ENCODE results near the gene TNK2.
"Not testable (repeated sequence)": the region's sequence is repeated elsewhere in the genome, so short reads cannot be mapped to it uniquely, and the experiment has no call there.

TNK2 gene

DNA sequence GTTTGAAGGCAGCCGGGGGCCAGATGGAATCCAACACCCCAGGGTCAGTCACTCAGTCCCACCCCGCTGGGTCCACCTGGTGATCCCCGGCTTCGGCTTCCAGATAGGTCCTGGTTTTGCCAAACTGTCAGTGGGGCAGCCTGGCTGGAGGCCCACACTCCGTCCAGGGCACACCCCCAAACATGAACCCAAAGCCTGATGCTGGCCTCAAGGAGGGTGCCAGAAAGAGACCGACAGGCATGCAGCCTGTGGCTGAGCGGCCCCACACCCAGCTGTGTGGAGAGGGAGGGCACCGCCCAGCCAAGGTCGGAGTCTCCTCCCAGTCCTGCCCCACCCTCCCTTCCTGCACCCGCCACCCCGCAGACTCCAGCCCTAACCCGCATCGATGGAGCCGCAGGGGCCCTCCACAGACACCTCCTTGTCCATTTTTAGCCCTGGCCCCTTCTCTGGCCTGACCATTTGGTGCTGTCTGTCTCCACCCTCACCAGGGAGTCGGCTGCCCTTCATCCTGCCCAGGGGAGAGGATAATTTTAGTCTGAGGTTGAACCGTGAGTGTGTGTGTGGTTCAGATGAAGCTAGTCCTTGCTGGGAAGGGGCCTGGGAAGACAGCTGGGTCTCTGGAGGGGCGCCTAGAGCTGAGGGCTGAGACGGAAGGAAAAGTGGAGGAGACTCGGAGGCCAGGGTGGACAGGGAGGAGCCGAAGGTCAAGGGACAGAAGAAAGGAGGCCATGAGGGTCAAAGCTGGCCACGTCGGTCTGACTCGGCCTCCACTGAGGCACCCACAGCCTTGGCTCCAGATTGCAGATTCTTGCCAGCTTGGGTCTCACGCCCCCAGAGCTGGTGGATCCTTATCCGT lies 23.1 kb downstream of the TNK2 start:
- no peak for DNase-seq (ENCODE audit: low read depth)

DNA sequence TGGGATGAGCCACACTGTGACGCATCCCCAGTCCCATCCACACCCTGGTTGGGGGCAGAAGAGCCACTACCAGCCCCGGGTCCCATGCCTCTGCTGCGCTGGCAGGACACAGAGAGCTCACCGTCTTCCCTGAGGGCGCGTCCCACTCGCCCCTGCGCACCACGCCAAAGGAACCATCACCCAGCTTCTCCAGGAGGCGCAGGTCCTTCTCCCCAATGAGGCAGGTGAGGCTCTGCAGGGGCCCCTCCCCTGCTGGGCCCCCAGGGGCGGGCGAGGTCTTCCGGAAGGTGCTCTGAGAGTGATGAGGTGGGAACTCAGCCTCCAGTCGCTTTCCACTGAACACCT lies 23.7 kb downstream of the TNK2 start:
- DNase-seq (ENCODE audit: low read depth): no peak

DNA sequence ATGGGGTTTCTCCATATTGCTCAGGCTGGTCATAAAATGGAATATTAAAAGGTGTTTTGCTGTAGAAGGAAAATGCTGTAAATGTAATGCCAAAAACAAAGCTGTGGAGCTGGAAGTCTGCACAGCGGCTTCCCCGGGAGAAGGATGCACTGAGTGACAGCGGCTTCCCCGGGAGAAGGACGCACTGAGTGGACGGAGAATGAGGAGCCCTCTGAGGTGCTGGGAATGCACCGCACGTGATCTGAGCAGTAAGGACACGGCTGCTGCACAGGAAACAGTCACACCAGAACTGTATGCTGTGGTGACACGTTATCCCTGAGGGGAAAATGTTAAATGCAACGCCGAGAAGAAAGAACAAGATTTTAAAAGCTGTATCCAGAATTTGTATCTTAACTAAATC lies 24.6 kb downstream of the TNK2 start:
- no peak for DNase-seq (ENCODE audit: low read depth)

DNA sequence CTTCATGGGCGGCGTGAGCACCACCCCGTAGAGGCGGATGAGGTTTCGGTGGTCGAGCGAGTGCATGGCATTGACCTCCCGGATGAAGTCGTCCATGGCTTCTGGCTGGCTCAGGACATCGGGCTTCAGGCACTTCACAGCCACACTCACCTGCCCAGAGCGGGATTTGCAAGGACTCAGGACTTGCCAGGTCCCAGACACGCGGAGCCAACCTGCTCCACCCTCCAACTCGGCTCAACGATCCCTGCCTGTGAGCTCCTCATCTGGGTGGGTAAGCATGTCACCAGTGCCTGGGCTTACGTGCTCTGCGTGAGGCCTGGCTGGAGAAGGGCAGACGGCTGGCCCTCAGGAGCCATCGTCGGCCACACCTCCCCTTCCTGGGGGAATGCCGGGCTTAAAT lies 25.2 kb downstream of the TNK2 start:
- no peak for DNase-seq (ENCODE audit: low read depth)

DNA sequence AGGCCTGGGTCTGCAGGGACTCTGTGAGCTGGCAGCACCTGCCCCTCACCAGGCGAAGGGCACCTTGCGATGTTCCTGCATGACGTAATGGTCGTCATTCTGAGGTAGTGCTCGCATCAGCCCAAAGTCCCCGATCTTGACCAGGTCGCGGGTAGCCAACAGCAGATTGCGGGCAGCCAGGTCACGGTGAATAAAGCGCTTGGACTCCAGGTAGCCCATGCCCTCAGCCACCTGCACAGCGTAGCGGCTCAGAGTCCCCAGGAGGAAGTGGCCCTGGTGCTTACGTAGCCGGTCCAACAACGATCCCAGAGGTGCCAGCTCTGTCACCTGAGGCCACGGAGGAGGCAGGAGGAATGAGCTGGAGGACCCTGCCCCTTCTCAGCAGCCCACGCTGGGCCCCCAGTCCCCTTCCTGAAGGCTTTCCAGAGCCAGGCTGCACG lies 26.3 kb downstream of the TNK2 start:
- no peak for DNase-seq (ENCODE audit: low read depth)

DNA sequence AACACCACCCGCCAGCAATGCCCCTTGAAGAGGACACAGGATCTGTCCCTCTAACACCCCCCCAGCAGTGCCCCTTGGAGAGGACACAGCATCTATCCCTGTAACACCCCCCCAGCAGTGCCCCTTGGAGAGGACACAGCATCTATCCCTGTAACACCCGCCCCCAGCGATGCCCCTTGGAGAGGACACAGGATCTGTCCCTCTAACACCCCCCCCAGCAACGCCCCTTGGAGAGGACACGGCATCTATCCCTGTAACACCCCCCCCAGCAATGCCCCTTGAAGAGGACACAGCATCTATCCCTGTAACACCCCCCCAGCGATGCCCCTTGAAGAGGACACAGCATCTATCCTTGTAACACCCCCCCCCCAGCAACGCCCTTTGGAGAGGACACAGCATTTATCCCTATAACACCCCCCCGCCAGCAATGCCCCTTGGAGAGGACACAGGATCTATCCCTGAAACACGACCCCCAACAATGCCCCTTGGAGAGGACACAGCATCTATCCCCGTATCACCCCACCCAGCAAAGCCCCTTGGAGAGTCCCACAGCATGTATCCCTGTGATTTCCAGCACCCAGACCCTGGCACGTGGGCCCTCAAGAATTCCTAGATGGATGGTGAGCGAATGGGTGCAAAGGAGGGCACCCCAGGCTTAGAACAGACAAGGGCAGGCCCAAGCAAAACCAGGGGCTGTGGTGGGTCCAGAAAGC lies 26.9 kb downstream of the TNK2 start:
- no peak for DNase-seq (ENCODE audit: low read depth)

DNA sequence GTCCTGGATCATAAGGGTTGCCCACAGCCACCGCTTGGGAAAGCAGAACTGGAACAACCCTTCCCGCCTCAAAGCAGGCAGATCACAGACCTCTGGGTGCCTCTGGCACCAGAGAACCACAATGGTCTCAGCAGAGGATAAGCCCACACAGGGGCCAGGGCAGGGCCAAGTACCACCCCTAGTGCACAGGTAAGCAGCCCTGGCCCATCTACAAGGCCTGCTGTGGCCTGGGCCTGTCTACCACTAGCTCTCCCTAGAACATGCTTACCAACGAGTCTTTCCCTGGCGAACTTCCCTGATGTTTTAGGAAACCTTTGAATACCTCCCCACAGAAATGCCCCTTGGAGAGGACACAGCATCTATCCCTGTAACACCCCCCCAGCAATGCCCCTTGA lies 28.3 kb downstream of the TNK2 start:
- no peak for DNase-seq (ENCODE audit: low read depth)

DNA sequence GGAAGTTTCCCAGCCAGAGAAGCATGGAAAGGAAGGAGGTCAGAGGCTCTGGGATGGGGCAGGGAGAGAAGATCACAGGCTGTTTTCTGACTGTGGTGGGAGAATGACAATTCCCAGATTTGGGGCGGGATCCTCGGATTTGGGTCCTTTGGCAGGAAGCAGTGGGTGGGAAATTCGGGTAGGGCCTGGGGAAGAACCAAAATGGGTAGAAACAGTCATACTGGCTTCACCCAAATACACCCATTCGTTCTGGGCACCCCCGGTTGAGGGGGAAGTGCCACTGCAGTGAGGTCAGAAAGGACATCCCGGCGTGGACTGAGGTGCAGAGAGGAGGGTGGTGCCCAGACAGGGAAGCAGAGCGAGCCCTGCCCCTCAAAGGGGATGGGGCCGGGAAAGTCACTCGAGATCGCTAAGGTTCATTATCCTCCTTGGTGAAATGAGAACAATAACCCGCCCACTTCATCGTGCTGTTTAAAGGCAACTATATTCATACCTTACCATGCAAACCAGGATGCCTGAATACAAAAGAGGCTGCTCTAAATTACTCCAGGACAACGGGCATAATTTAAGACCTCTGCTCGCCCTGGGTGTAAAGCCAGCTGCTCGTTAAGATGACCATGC lies 28.8 kb downstream of the TNK2 start:
- DNase-seq (ENCODE audit: low read depth): no peak

DNA sequence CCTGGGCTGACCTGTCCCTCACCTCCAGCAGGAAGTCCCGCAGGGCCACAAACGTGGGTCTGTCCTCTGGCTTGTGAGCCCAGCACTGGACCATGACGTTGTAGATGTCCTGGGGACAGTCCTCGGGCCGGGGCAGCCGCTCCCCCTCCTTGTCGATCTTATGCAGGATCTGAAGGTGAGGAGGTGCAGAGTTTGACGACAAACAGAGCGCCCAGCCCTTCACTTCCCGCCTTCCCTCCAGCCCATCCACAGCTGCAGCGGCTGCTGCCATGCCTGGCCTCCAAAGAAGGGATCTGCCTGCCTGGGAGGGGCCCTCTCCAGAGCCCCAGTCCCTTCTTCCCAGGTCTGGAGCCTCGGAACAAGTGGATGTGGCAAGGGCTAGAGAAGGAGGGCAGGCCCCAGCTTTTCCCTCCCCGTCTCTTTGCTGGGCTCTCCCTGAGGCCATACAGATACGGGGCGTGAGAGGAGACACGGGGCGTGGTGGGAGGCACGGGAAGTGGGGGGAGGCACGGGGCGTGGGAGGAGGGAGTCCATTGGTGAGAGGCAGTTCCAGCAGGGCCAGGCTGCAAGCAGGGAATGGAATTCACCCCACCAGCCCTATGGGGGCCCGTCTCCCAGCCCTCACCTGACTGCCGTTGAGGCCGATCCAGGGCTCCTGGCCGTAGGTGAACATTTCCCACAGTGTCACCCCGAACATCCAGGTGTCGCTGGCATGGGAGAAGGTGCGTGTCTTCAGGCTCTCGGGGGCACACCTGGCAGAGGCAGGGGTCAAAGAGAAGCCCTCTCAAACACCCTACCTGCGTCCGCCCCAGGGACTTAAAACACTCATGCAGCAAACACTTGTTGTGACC lies 29.7 kb downstream of the TNK2 start:
- no peak for DNase-seq (ENCODE audit: low read depth)

DNA sequence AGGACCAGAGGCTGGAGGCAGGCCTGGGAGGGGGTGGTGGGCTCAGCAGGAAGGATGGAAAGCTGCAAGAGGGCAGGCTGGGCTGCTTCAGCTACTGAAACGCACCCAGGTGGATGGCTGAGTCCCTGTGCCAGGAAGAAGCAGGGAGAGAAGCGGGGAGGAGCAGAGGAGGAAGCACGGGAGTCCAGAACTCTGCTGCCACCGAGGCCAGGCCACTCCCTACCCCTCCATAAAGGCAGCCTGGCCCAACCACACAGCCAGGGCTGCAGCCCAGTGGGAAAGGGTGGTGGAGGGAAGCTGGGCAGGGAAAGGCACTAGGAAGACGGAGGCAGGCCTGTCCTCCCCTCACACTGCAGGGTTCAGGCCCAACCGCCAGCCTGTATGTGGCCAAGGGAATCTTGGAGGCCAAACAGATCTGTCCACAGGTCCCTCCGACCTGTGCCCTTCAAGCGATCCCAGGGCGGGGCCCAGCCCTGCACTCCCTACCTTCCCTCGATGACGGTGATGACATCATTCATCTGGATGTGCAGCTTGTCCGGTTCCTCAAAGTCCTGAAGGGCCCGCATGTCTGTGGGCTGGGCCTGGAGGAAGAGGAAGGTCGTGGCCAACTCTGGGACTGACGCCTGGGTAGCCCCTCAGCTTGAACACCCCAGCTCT lies 30.5 kb downstream of the TNK2 start:
- DNase-seq (ENCODE audit: low read depth): no peak

DNA sequence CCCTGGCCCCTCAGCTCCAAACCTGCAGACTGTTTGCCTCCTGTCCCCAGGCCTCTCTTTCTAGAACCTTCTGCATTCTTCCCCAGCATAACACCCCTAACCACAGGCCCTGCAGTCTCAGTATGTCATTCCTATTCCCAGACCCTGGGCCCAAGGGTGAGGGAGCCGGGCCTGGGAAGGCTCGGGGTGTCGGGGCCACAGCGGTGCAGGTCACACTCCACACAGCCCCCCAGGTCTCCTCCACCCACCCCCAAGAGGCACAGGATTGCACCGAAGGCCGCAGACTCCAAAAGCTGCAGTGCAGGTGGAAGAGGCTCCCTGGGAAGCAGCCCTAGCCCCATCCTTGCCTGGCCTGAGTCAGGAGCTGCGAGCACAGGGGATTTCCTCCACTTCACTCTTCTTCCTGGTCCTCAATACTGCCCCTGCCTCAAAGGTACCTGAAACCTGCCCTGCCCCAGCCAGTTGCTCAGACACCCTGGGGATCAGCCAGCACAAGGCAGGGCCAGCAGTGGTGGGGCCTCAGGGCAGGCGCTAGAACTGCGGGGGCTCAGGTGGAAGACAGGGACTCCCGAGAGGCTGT lies 31.1 kb downstream of the TNK2 start:
- DNase-seq (ENCODE audit: low read depth): no peak

DNA sequence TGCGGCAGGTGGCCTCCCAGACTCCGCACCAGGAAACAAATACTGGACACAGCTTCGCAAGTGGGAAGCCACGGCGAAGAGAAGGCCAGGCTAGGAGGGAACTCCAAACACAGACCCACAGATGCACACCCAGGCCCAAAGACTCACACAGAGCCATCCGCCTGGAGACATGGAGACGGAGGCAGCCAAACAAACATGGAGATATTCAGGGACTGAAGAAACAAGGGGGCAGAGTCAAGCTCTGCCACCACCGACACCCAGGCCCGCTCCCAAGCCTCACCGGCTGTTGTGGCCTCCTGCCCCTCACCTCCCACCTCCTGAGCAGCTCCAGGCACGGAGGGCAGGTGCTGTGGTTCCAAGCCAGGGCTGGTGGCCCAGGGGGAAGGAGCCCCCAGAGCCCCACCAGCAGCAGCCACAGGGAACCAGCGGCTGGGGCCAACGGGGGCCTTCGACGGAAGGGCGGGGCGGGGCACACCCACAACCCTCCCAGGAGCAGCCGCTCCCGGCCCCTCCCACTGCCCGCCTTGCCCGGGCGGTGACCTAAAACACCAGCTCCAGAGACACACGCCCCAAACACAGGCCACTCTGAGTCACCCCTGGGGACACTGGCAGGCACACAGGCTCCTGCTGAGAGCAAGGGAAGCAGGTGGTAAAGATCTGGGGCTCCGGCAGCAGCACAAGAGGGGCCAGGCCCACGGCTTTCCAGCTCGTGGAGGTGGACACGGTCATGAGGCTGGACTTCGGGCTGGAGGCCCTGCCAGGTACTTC lies 31.9 kb downstream of the TNK2 start:
- DNase-seq (ENCODE audit: low read depth): no peak

DNA sequence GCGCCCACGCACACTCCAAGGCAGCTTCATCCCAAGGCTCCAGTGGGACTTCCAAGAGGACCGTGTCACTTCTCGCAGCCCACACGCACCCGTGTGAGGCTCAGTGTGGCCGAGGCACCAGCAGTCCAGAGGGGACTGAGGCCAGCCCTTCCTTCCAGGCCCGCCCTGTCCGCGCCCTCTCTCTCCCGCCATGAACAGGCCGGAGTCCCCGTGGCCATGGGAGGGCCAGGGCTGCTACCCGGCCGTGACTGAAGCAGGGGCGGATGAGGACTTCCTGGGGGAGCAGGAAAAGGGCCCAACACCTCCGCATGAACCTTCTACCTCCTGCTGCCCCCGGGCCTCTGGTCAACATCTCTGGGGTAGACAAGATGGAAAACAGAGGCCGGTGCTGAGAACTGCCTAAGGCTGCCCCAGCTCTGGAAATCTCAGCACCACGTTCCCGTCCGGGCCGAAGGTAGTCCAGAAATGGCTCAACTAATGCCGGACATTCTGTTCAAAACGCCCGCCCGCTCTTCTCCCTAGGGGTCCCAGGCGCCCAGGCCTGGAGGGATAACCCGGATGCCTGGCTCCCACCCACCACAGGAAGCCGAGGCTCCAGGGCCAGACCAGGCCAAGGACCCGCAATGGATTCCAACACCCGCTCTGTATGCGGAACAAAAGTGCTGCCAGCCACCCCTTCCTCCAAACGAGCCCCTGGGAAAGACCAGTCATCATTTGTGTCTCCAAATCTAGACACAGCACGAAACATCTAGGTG lies 32.7 kb downstream of the TNK2 start:
- DNase-seq (ENCODE audit: low read depth): no peak

DNA sequence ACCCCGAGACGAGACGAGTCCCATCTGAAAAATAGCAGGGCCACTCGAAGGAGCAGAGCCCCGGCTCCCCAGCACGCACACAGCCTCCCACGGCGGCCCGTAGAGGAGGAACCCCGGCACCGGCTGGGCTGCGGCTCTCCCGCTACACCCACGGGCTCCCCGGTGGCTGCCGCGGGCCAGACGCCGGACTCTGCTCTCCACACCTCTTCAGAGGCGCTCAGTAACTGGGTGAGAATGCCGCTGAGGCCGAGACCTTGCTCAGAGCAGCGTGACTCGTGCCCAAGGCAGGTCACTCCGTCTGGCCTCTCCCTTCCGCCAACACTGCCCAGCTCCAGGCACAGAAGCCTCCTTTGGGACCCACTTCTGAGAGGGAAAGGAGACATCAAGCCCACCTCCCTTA lies 34.4 kb downstream of the TNK2 start:
- DNase-seq (ENCODE audit: low read depth): no peak

DNA sequence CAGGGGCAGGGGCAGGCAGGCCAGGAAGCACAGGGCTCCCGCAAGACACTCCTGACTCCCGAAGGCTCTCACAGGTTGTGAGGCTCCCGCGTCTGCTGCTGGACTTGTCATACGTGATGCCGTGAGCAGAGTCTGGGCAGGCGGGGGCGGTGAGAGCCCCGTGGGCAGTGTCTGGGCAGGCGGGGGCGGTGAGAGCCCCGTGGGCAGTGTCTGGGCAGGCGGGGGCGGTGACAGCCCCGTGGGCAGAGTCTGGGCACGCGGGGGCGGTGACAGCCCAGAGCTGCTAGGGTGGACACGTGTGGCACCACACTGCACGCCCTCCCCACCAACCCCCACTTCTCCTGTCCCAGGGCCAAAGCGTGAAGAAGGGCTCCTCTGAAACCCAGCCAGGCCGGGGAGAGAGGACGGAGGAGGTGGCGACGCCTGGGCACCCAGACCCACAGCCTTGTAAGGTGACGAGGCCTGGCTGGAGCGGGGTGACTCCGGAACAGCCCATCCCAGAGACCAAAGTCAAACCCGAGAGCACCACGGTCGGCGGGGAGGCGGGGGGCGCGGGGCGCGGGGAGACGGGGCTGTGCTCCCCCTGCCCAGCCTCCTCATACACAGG lies 35.0 kb downstream of the TNK2 start:
- no peak for DNase-seq (ENCODE audit: low read depth)

DNA sequence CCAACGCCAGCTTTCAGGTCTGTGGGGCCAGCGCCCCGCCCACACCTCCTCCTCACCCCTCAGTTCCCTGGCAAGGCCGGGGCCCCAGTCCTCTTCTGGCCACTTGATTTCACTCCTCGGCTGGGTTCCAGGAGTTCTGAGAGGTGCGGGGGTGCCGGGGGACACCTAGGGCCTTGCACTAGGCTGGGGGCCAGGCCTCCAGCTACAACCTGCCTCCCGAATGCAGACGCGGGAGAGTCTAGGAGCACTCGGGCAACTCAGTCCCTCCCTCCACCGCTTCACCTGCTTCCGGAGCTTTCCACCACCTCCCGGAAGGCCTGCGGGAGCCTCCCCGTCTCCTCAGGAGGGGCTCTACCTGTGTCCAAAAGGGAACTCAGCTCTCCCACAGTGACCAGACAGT lies 35.6 kb downstream of the TNK2 start:
- DNase-seq (ENCODE audit: low read depth): no peak

DNA sequence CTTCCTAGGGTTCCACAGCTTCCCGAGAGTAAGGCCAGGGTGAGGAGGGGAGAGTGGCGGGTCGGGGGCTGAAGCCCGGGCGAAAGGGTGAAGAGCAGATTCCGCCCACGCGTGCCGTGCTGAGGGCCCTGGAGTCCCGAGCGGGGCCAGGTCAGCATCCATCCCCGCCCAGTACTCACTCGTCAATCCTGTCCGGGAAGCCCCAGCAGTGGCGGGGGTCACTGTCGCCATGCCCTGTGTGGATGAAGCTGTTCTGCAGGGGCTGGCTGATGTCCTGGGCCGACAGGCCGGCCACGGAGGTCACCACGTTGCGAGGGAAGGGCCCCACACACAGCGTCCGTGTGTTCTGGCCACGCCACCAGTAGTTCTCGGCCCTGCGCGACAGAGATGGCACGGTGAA lies 36.3 kb downstream of the TNK2 start:
- DNase-seq (ENCODE audit: low read depth): no peak

DNA sequence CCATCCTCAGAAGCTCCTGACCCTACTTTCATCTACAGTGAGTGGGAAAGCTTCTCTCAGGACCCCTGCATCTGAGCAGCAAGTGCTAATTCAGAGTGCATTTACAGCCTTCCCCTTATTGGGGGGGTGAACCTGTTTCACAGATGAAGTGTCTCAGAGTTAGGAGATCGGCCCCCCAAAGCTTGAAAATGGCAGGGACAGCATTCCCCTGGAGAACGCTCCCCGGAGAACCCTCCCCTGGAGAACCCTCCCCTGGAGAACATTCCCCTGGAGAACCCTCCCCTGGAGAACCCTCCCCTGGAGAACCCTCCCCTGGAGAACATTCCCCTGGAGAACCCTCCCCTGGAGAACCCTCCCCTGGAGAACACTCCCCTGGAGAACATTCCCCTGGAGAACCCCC lies 36.7 kb downstream of the TNK2 start:
- not testable (repeated sequence) for DNase-seq (ENCODE audit: low read depth)

DNA sequence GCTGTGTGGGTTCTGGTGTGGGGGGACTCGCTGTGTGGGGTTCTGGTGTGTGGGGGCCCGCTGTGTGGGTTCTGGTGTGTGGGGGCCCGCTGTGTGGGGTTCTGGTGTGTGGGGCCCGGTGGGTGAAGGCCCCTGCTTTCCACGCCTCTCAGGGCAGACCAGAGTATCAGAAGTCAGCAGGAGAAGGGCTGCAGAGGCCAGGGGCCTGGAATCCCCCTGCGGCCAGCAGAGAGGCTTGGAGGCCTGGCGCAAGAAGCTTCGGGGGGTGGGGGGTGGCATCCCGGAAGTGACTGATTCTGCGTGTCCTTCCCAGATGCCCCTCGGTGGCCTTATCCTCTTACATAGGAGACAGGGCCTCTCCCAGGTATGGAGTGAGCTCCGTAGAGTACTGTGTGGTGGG lies 37.4 kb downstream of the TNK2 start:
- DNase-seq (ENCODE audit: low read depth): no peak

Measured in fibroblast of gingiva (primary cell).